Activated CD4-positive, alpha-beta T cell treated with anti-CD3 and anti-CD28 coated beads, Interleukin-2, amount 10 ng/mL, durations not matched to agents 24 days and 14 days (primary cell): ENCODE measurements around the gene CCDC93. TPM values are rescaled to one million over a fixed set of nuclear protein-coding genes. Genes with fewer than 3 reads are reported as not detected.

Source experiments
- DNase-seq: peaks from one replicate; pipeline ENCODE4 v3.0.0; 2022
- H3K27ac Mint-ChIP-seq: one replicate; pipeline ENCODE4 v1.8.0; 2022; ENCODE audit warnings: mild to moderate bottlenecking, mixed read lengths
- H3K27me3 Mint-ChIP-seq: one replicate; pipeline ENCODE4 v1.8.0; 2022; ENCODE audit warnings: mixed read lengths
- H3K36me3 Mint-ChIP-seq: one replicate; pipeline ENCODE4 v1.8.0; 2022; ENCODE audit warnings: low read depth, mild to moderate bottlenecking, mixed read lengths
- H3K4me1 Mint-ChIP-seq: one replicate; pipeline ENCODE4 v1.8.0; 2021; ENCODE audit warnings: mixed read lengths
- H3K4me3 Mint-ChIP-seq: one replicate; pipeline ENCODE4 v1.8.0; 2022; ENCODE audit warnings: mild to moderate bottlenecking, moderate library complexity, mixed read lengths
- H3K9me3 Mint-ChIP-seq: one replicate; pipeline ENCODE4 v1.8.0; 2021; ENCODE audit warnings: mixed read lengths
- intact Hi-C: fragments of 100-400 bp; cut with micrococcal nuclease; formaldehyde crosslinking; loops from one replicate; pipeline ENCODE4 v1.15.1; 2023
- total RNA-seq: library from RNA; stranded (reverse); gene quantifications from 2 replicates; pipeline ENCODE4 v1.2.3, GENCODE V29; 2022

CCDC93 gene
- total RNA-seq, 1 donor from 2014 or later, result 34.4 TPM

DNA sequence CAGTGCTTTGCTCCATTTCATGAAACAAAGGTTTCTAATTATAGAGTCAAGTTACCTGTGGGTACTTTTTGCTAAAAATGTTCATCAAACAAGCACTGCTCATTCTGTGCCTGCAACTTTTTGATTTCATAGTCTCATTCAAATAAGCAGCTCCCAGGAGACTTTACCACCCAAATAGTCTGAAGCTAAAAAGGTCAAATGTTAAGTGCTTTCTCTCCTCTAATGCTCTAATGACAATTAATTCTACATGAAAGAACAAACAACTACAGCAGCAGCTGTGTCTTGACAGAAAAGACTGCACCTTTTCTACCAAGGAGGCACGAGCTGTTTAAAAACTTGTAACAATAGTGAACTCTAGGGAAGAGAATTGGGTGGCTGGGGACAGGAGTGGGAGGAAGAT is 65.3 kb downstream of the CCDC93 start:
- Mint-ChIP-seq H3K4me1 (peaks cover 2% of the 10 kb centered on the region), H3K27ac (no peak overlapping the region), H3K4me3 (no peak overlapping the region), H3K9me3 (no peaks in the 10 kb centered on the region), H3K36me3 (peaks cover 66% of the 10 kb centered on the region), H3K27me3 (no peaks in the 10 kb centered on the region)
- DNase-seq, result no peak
- intact Hi-C loops, result no loop called here

DNA sequence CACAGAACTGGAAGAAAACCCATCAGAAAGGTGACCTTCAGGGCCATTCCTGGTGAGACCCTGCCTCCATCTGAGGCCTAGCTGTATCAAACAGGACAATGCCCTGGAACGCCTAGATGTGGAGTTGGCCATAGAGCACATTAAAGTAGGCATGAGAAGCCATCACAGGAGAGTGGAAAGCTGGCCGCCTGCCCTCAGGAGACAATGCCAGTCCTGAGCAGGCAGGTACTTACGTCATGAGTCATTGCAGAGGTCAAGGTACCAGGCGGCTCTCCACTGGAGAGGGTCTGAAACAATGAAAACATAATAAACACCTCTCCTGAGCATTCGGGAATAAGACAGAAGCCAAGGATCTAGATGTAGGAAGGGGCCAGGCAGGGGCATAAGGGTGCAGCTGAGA is 68.6 kb downstream of the CCDC93 start:
- Mint-ChIP-seq H3K9me3 (no peaks in the 10 kb centered on the region), H3K36me3 (peaks cover 62% of the 10 kb centered on the region), H3K4me3 (no peak overlapping the region), H3K27me3 (no peaks in the 10 kb centered on the region), H3K4me1 (peaks cover 2% of the 10 kb centered on the region), H3K27ac (no peak overlapping the region)
- DNase-seq, result no peak
- intact Hi-C loops, result no loop called here

DNA sequence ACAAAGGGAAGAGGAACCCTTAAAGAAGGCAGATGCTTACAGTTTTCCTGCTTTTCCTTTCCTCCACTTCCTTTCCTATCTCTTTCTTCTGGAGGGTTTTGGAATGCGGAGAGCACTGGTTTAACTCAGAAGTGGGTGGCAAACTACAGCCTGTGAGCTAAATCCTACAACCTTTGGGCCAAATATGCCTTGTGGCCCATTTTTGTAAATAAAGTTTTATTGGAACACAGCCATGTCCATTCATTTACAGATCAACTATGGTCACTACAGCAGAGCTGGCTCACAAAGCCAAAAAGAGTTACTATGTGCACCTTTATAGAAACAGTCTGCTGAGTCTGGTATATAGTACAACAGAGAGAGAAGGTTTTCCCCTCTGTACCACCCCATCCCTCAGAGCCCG is 69.1 kb downstream of the CCDC93 start:
- no peaks in the 10 kb centered on the region for H3K4me1 Mint-ChIP-seq
- intact Hi-C loops, result no loop called here
- peaks cover 64% of the 10 kb centered on the region for H3K36me3 Mint-ChIP-seq
- H3K9me3 Mint-ChIP-seq, result no peaks in the 10 kb centered on the region
- no peaks in the 10 kb centered on the region for H3K27me3 Mint-ChIP-seq
- no peak for DNase-seq
- H3K4me3 Mint-ChIP-seq, result no peak overlapping the region
- no peak overlapping the region for H3K27ac Mint-ChIP-seq

DNA sequence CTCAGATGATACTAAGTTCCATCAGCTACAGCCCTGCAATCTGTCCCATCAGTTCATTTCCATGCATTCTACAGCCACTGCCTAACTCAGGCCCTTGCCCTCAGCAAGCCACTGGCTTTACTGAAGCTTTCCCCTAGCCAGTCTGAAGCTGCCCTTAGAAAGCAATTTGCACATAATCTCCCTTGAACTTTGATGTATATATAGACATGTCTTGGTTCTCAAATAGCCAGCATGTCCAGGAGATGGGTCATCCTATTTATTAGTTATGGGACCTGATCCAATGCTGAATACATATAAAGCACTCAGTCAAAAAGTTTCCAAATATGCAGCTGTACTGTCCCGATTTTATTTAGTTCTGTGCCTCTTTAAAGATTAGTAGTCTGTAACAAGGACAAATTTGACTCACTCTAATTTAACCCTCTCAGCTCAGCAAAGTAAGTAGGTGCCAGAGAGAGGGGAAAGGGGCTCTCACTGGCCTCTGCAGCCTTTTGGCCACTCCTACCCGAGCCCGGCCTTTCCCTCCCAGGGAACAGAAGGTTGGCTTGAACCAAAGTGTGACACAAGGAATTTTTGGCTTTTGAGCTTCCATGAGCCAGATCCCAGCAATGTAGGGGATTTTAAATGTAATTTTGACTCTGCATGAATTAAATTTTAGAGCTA is 70.7 kb downstream of the CCDC93 start:
- DNase-seq, result no peak
- no peaks in the 10 kb centered on the region for H3K9me3 Mint-ChIP-seq
- H3K27ac Mint-ChIP-seq, result no peak overlapping the region
- no peaks in the 10 kb centered on the region for H3K4me1 Mint-ChIP-seq
- no peaks in the 10 kb centered on the region for H3K27me3 Mint-ChIP-seq
- intact Hi-C loops, result no loop called here
- H3K36me3 Mint-ChIP-seq, result peaks cover 67% of the 10 kb centered on the region
- H3K4me3 Mint-ChIP-seq, result no peak overlapping the region

DNA sequence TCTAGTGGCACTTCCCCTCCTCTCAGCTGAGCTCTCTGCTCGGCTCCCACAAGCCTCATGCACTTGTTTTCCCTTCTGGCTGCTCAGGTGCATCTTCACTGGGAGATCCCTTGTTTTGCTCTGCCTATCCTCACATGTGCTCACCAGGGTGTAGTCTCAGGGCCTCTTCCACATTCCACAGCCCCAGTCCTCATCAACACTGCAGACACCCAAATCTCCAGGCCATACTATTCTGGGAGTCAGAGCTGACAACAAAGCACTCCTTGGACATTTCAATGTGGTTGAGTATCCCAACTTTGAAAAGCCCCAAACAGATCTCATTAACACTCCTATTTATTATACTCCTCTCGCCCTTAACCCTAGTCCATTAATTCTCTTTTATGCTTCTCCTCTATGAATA is 71.3 kb downstream of the CCDC93 start:
- intact Hi-C loops, result no loop called here
- Mint-ChIP-seq H3K36me3 (peaks cover 65% of the 10 kb centered on the region), H3K27me3 (no peaks in the 10 kb centered on the region), H3K4me3 (no peak overlapping the region), H3K4me1 (no peaks in the 10 kb centered on the region), H3K27ac (no peak overlapping the region), H3K9me3 (no peaks in the 10 kb centered on the region)
- no peak for DNase-seq

DNA sequence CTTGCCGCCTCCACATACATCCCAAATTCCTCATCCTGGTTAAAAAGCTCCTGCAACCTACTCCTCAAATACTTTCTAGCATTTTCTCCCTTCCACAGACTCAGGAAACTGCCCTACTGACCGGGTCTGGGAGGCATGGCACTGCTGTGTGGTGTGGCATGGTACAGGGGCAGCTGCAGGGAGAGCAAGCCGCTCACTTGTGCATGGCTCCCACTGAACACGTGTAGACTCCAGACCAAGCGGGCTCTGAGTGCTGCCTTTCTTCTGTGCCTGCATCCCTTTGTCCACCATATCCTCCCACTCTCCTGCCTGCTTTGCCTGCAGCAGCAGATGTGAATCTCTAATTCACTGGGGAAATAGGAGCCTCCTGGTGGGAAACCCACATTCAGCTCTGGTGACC is 72.2 kb downstream of the CCDC93 start:
- intact Hi-C loops, result no loop called here
- H3K4me3 Mint-ChIP-seq, result no peak overlapping the region
- DNase-seq, result no peak
- H3K36me3 Mint-ChIP-seq, result peaks cover 63% of the 10 kb centered on the region
- H3K9me3 Mint-ChIP-seq, result no peaks in the 10 kb centered on the region
- no peaks in the 10 kb centered on the region for H3K4me1 Mint-ChIP-seq
- H3K27ac Mint-ChIP-seq, result no peak overlapping the region
- H3K27me3 Mint-ChIP-seq, result no peaks in the 10 kb centered on the region

DNA sequence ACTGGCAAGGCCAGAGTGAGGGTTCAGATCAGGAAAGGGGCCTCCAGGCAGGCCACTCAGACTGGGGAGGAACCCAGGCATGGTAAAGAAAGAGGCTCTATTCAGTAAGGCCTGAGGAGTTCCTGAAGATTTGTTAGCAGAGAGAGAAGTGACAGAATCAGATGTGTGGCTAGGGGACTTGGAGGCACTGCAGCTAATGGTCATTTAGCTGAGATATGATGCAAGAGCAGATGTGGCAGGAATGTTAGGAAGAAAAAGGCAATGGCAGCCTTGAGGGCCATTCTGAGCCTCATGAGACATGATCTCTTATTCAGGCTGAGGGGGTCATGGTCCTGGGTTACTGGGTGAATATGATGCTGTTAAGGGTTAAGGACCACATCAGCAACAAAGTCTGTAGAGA is 73.4 kb downstream of the CCDC93 start:
- H3K27ac Mint-ChIP-seq, result no peak overlapping the region
- H3K4me1 Mint-ChIP-seq, result no peaks in the 10 kb centered on the region
- DNase-seq, result no peak
- intact Hi-C loops, result no loop called here
- H3K4me3 Mint-ChIP-seq, result no peak overlapping the region
- peaks cover 61% of the 10 kb centered on the region for H3K36me3 Mint-ChIP-seq
- H3K9me3 Mint-ChIP-seq, result no peaks in the 10 kb centered on the region
- no peaks in the 10 kb centered on the region for H3K27me3 Mint-ChIP-seq

DNA sequence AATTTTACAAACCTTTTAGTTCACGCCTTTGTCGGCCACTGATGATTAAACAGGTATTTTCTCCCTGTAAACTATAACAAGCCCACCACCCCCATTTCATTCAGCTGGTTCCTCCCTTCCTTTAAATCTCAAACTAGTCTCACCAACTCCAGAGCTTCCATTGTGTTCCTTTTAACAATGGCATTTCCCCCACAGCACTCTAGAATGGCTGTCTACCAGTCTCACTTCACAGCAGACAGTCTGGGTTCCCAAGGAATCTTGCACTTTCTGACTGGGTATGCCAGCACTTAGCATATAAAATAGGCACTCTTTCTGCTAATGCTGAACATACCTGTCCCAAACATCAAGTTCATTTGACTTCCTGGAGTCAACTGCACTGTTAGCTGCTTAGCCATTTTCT is 75.3 kb downstream of the CCDC93 start:
- Mint-ChIP-seq H3K9me3 (no peaks in the 10 kb centered on the region), H3K36me3 (peaks cover 61% of the 10 kb centered on the region), H3K27me3 (no peaks in the 10 kb centered on the region), H3K27ac (no peak overlapping the region), H3K4me3 (no peak overlapping the region), H3K4me1 (no peaks in the 10 kb centered on the region)
- no peak for DNase-seq
- intact Hi-C loops, result no loop called here

DNA sequence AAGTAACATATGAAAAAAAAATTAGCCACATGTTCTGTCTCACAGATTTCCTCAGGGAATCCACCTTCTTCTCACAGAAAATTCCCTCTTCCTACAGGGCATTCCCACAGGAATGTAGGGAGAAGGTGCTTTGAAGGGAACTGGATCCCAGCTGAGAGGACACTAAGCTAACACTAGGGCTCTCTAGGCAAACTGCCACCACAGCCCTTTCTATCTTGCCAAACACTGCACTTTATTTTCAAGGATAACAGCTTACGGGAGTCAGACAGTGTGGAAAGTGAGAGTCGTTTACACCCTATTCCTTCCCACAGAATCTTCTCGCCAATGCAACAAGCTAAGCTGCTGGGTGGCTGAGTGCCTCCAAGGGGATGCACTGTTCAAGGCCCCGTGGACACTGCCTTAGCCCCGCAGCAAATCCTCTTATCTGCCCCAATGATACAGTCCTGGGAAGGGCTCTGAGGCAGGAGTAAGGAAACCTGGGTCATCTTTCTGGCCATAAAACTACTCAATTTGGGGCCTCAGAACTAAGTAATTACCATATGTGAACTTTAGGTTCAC is 76.9 kb downstream of the CCDC93 start:
- Mint-ChIP-seq H3K4me1 (no peaks in the 10 kb centered on the region), H3K27me3 (no peaks in the 10 kb centered on the region), H3K4me3 (no peak overlapping the region), H3K9me3 (no peaks in the 10 kb centered on the region), H3K36me3 (peaks cover 64% of the 10 kb centered on the region), H3K27ac (no peak overlapping the region)
- no peak for DNase-seq
- intact Hi-C loops, result no loop called here

DNA sequence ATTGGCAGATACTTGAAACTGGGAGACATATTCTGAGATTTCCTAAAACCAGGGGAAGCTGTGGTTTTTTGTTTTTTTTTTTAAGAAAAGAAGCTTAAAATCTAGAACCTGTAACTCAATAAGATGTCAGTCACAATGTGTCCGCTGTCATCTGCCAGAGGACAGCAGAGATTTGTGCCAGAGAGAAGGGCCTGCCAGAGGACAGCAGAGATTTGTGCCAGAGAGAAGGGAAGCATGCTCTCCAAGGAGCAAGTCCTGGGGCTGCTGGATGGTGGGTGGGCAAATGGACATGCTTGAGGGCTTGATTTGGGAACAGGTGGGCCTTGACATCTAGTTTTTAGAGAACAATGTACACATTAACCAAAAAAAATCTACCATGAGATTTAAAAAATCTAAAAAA is 77.9 kb downstream of the CCDC93 start:
- no peaks in the 10 kb centered on the region for H3K27me3 Mint-ChIP-seq
- no peak overlapping the region for H3K27ac Mint-ChIP-seq
- DNase-seq, result no peak
- no peaks in the 10 kb centered on the region for H3K4me1 Mint-ChIP-seq
- H3K36me3 Mint-ChIP-seq, result peaks cover 69% of the 10 kb centered on the region
- H3K9me3 Mint-ChIP-seq, result no peaks in the 10 kb centered on the region
- intact Hi-C loops, result no loop called here
- no peak overlapping the region for H3K4me3 Mint-ChIP-seq

DNA sequence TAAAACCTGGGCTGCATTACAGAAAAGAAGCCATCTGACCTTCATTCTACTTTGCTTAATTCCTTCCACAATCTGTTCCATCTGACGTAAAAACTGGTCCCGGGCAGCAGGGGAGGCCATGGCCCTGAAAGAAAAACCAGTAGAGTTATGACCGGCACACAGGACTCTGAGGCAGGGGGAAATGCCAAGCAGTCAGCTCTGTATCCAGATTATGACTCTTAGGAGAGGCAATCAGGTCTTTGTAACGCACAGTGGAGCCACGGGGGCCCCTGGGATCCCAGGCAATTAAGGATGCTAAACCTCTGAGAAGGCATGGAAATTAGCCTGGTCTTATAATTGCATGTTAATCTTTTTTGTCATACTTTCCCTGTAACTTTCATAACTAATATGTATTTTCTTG is 78.4 kb downstream of the CCDC93 start:
- H3K4me3 Mint-ChIP-seq, result no peak overlapping the region
- no peaks in the 10 kb centered on the region for H3K9me3 Mint-ChIP-seq
- no peak for DNase-seq
- no peaks in the 10 kb centered on the region for H3K4me1 Mint-ChIP-seq
- peaks cover 70% of the 10 kb centered on the region for H3K36me3 Mint-ChIP-seq
- intact Hi-C loops, result no loop called here
- H3K27me3 Mint-ChIP-seq, result no peaks in the 10 kb centered on the region
- H3K27ac Mint-ChIP-seq, result no peak overlapping the region

DNA sequence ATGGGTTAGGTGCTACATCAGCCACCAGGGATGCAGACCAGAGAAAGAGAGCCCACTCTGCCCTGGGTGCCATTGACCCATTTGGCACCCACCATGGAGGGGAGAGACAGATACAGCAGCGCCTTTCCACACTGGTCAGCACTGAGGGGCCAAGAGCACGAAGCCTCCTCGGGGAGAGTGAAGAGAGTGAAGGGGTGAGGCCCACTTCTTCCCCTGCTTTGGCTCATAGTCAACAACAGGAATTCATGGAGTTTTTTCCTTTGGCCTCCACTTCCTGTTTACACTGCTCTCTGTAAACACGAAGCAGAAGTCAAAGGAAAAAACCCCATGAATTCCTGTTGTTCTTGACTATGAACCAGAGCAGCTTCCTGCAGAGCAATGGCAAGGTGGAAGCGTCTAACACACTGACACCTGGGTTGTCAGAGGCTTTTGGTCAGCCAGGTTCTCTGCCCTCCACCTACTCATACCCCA is 80.0 kb downstream of the CCDC93 start:
- DNase-seq, result no peak
- Mint-ChIP-seq H3K9me3 (no peaks in the 10 kb centered on the region), H3K4me3 (no peak overlapping the region), H3K36me3 (peaks cover 71% of the 10 kb centered on the region), H3K4me1 (no peaks in the 10 kb centered on the region), H3K27me3 (no peaks in the 10 kb centered on the region), H3K27ac (no peak overlapping the region)
- intact Hi-C loops, result no loop called here

DNA sequence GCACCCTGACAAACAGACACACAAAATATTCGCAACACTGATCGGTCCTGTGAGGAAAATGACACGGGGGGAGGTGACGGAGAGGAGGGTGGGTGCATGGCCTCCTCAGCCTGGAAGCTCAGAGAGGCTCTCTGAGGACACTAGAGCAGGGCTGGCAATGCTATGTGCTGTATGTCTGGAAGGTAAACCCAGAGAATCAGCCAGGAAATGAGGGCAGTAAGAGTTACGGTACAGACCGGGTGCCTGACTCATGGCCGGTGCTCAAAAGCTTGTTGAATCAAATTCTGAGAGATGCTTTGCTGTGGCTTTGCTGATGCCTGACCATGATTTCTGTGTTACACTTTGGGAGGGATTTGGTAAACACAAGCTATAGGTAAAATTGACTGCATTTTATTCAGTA is 81.9 kb downstream of the CCDC93 start:
- Mint-ChIP-seq H3K27me3 (no peaks in the 10 kb centered on the region), H3K4me3 (no peak overlapping the region), H3K36me3 (peaks cover 81% of the 10 kb centered on the region), H3K27ac (no peak overlapping the region), H3K4me1 (no peaks in the 10 kb centered on the region), H3K9me3 (peaks cover 4% of the 10 kb centered on the region)
- intact Hi-C loops, result no loop called here
- DNase-seq, result no peak

DNA sequence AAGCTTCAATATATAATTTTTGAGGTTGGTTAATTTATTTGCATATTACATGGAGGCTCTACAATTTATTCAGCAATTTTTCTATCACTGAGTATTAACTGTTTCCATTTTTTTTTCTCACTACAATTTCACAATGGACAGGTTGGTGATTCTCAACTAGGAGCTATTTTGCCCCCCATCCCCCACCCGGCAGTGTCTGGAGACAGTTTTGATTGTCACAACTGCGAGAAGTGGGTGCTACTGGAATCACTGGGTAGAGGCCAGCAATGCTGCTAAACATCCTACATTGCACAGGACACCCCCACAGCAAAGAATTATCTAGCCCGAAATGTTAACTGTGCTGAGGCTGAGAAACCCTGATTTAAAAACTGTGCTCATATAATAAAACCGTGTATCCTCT is 82.6 kb downstream of the CCDC93 start:
- Mint-ChIP-seq H3K4me1 (no peaks in the 10 kb centered on the region), H3K36me3 (peaks cover 77% of the 10 kb centered on the region), H3K4me3 (no peak overlapping the region), H3K27ac (no peak overlapping the region), H3K27me3 (no peaks in the 10 kb centered on the region), H3K9me3 (peaks cover 4% of the 10 kb centered on the region)
- DNase-seq, result no peak
- intact Hi-C loops, result no loop called here

DNA sequence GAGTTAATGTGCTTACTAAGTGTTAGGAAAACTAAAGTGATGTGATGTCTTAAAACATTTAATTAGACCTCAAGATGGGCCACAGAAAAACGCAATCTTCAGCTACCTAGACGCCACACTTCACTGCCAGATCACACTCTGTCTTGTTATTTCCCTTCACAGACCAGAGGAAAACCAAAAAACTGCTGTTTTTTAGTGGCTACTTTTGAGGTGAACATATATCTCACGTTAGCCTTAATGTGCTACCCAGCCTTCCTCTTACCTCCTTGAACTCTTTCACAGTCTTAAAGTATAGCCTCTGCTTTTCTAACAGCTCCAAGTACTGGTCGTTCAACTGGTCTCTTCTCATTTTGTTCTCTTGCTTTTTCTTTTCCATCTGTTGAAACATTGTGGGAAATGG is 83.1 kb downstream of the CCDC93 start:
- peaks cover 77% of the 10 kb centered on the region for H3K36me3 Mint-ChIP-seq
- intact Hi-C loops, result no loop called here
- H3K27ac Mint-ChIP-seq, result no peak overlapping the region
- H3K4me3 Mint-ChIP-seq, result no peak overlapping the region
- H3K27me3 Mint-ChIP-seq, result no peaks in the 10 kb centered on the region
- no peak for DNase-seq
- no peaks in the 10 kb centered on the region for H3K4me1 Mint-ChIP-seq
- H3K9me3 Mint-ChIP-seq, result peaks cover 6% of the 10 kb centered on the region
